ENCODE results near the gene USP37.

USP37 gene

GRCh38 chr2:218431878-218432277, 136.3 kb downstream of the USP37 start:
- DNase-seq (ENCODE audit: low spot score), result no peak

DNA sequence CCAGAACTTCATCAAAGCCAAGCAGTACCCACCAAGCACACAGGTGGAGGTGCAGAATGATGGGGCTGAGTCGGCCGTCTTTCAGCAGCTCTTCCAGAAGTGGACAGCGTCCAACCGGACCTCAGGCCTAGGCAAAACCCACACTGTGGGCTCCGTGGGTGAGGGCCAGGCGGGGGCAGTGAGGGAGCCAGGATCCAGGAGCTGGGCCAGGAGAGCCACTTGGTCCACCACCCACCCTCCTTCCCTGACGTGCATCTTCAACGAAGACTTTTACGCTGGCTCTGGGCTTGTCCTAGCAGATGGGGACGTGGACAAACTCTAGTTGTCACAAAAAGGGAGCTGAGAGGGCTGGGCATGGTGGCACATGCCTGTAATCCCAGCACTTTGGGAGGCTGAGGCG, 137.4 kb downstream of the USP37 start:
- DNase-seq (ENCODE audit: low spot score), result no peak

GRCh38 chr2:218429911-218430692, 138.0 kb downstream of the USP37 start:
- no peak for DNase-seq (ENCODE audit: low spot score)

- DNase-seq (ENCODE audit: low spot score), result no peak
These were observed 139.1 kb downstream of the USP37 start for GRCh38 chr2:218428846-218429558.

GRCh38 chr2:218427741-218428140, 140.4 kb downstream of the USP37 start:
- DNase-seq (ENCODE audit: low spot score), result no peak

DNA sequence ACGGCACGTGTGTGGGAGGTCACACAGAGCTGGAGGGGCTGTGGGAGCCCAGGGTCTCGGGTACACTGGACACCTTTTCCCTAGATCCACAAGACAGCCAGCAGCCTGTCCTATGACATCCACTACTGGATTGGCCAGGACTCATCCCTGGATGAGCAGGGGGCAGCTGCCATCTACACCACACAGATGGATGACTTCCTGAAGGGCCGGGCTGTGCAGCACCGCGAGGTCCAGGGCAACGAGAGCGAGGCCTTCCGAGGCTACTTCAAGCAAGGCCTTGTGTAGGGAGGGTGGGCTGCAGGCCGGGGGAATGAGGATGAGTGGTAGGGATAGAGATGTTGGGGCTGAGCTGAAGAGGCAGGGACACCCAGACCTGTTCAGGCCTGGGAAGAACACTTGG, 142.6 kb downstream of the USP37 start:
- no peak for DNase-seq (ENCODE audit: low spot score)

GRCh38 chr2:218423584-218423983, 144.6 kb downstream of the USP37 start:
- no peak for DNase-seq (ENCODE audit: low spot score)

DNA sequence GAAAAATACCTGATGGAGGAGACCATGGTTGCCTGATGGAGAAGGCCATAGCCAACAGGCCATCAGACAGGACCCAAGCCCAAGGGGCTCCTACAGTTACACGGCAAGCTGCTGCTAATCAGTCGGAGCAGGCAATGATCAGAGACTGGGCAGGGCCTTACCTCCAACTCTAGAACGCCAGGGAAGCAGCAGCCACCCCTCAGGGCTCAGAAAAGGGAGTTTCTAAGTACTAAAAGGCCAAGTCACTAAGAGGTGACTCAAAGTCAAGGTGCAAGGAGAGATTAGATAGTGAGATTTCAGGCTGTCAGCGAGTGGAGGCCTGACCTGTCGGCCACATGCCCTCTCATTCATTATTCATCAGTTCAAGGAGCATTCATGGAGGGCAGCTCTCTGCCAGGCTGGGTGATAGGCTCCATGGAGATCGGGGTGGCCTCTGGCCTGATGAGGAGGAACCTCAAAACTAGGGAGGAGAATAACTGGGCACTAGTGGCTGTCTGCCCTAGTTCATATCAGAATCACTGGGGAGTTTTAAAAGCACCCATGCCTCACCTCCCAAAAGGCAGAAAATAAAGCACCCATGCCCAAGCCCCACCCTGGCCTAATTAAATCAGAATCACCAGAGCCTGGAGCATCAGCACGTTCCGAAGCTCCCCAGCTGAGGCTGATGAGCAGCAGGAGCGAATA, 145.6 kb downstream of the USP37 start:
- DNase-seq (ENCODE audit: low spot score), result no peak

GRCh38 chr2:218421027-218421426, 147.1 kb downstream of the USP37 start:
- no peak for DNase-seq (ENCODE audit: low spot score)

GRCh38 chr2:218419630-218420216, 148.4 kb downstream of the USP37 start:
- DNase-seq (ENCODE audit: low spot score), result no peak

- no peak for DNase-seq (ENCODE audit: low spot score)
These were observed 149.3 kb downstream of the USP37 start, which contains the start of gene VIL1 for GRCh38 chr2:218418717-218419458. VIL1 (plus strand) TSS chr2:218419123; CDS start chr2:218423779, 4,656 bp downstream.

DNA sequence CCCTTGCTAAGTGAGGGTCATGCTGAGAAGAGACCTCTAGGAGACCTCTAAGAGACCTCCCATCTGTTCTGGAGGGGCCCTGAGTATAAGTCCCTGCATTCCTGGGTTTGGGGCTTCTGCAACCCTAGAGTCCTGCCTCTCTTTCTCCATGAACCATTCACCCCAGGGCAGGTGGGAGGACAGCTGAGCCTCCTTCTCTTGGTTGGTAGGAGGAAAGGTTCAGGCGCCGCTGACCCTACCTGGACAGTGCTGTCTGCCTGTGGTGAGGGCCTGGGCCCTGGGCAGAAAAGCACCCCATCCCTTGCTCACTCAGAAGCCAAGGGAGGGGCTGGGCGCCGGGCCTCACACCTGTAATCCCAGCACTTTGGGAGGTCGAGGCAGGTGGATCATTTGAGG, 149.8 kb downstream of the USP37 start:
- no peak for DNase-seq (ENCODE audit: low spot score)

DNA sequence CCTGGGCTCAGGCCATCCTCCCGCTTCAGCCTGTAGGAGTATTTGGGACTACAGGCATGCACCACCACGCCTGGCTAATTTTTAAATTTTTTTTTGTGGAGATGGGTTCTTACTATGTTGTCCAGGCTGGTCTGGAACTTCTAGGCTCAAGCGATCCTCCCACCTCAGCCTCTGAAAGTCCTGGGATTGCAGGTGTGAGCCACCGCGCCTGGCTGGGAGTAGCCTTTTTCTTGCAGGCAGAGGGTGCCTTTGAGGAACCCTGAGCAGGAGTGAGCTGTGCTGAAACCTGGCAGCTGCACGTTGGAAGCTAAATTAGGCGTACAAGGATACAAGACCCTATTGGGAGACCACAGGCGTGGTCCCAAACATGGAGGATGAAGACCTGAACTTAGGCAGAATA, 160.4 kb downstream of the USP37 start:
- DNase-seq (ENCODE audit: low spot score), result no peak

GRCh38 chr2:218406949-218407618, 161.1 kb downstream of the USP37 start:
- DNase-seq (ENCODE audit: low spot score), result peak; percentile 23

DNA sequence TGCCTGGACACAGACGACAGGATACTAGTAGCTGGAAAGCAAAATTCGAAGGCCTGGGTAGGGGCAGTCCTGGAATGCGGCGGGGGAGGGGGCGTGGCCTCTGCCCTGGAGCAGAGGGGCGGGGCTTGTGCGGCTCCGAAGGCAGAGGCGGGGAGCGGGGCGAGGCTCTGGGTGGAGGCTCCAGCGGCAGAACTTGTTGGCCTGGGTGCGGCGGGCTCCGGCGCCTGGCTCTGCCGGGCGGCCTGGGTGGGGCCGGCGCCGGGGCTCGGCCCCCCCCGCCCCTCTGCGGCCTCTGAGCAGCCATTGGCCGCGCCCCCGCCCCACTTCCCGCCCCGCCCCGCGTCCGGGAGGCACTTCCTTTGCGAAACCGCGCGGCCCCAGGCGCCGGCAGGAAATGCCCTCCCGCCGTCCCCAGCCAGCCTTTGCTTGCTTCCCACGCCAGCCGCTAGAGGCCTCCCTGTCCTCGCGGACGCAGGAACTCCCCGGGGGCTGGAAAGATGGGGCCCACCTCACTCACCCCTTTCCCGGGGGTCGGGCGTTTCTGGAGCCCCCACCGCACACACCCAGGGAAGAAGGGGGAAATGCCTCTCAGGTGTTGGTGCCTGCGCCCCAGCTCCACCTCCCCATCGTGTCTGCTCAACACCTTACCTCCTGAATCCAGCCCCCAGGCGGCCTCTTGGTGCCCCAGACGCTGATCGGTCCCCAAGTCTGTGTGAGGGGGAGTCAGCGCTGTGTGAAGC, 161.8 kb downstream of the USP37 start:
- DNase-seq (ENCODE audit: low spot score), result peak; percentile 97

DNA sequence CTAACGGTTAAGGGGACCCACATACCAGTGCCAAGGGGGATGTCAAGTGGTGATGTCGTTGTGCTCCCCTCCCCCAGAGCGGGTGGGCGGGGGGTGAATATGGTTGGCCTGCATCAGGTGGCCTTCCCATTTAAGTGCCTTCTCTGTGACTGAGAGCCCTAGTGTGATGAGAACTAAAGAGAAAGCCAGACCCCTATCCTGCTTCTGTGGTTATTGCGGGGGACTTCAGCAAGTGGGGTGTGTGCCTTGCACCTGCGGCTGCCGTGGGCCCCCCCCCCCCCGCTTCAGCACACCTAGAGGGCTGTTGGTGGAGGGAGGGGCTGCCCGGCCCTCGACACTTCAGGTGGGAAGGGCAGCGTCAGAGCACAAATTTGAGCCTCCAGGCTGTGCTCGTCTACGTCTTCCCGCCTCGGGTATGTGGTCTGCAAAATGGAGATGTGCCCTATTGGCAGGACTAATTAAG, 162.4 kb downstream of the USP37 start:
- DNase-seq (ENCODE audit: low spot score), result no peak

- DNase-seq (ENCODE audit: low spot score), result no peak
These were observed 162.9 kb downstream of the USP37 start for GRCh38 chr2:218405086-218405745.

- no peak for DNase-seq (ENCODE audit: low spot score)
These were observed 163.6 kb downstream of the USP37 start for GRCh38 chr2:218404351-218405085.

- no peak for DNase-seq (ENCODE audit: low spot score)
These were observed 164.3 kb downstream of the USP37 start for GRCh38 chr2:218403810-218404209.

Measured in putamen (tissue), 1 donor.